SK-N-SH treated with all-trans-retinoic acid at 6 μM for 48 hours (cell line): ENCODE data around the gene HCAR2.
"Not testable (repeated sequence)": the region's sequence is repeated elsewhere in the genome, so short reads cannot be mapped to it uniquely, and the experiment has no call there.

ENCODE experiments used
- CREB5 ChIP-seq: fragments of 250-450 bp; sonication (Bioruptor Pico); IDR thresholded peaks from 2 replicates; pipeline ENCODE4 v1.5.1; 2020; ENCODE audit warnings: low read depth, mild to moderate bottlenecking, moderate library complexity
- ISL1 ChIP-seq: fragments of 250-450 bp; sonication (Bioruptor Pico); IDR thresholded peaks from 2 replicates; pipeline ENCODE4 v2.1.2; 2022; ENCODE audit warnings: mild to moderate bottlenecking, moderate library complexity
- OSR1 ChIP-seq: fragments of 250-450 bp; sonication (Bioruptor Pico); IDR thresholded peaks from 2 replicates; pipeline ENCODE4 v1.8.0; 2022; ENCODE audit warnings: moderate library complexity, mild to moderate bottlenecking, inconsistent platforms
- PPARA ChIP-seq: fragments of 250-450 bp; sonication (Bioruptor Pico); IDR thresholded peaks from 2 replicates; pipeline ENCODE4 v1.5.0; 2020; ENCODE audit warnings: mild to moderate bottlenecking, borderline replicate concordance
- TF ChIP-seq, protein P1 (sequence below): fragments of 250-450 bp; sonication (Bioruptor Pico); IDR thresholded peaks from 2 replicates; pipeline ENCODE4 v1.5.1; 2021; ENCODE audit warnings: mild to moderate bottlenecking, moderate library complexity

DNA sequence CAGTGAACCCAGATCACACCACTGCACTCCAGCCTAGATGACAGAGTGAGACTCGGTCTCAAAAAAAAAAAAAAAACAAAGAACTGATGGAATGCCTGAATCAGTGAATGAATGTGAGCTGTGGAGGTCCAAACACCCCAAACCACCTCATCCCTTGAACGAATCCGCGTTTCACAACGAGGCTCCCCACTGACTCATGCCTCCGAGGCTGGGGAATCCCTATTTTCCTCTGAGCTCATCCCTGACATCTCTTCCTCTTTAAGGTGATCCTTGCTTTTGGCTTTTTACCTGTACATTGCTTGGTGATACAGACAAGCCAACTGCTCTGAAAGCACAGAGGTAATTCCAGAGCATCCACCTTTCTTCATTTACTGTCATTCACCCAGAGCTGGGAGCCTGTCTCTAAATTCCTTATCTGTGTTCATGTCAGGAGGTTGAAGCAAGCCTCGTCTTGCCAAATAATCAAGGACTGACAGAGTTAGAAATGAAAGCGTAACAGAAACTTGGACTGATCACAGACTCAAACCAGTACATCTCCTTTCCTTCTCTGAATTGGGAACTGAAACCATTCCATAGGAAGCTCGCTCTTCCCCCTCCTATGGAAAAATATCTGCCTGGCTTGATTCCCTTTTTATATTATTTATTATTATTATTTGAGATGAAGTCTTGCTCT is 3.0 kb downstream of the HCAR2 start:
- TF ChIP-seq PPARA; ISL1 (CRISPR knock-in tag); CREB5 (CRISPR knock-in tag); OSR1 (CRISPR knock-in tag): not testable (repeated sequence)
- TF ChIP-seq, protein P1, sequence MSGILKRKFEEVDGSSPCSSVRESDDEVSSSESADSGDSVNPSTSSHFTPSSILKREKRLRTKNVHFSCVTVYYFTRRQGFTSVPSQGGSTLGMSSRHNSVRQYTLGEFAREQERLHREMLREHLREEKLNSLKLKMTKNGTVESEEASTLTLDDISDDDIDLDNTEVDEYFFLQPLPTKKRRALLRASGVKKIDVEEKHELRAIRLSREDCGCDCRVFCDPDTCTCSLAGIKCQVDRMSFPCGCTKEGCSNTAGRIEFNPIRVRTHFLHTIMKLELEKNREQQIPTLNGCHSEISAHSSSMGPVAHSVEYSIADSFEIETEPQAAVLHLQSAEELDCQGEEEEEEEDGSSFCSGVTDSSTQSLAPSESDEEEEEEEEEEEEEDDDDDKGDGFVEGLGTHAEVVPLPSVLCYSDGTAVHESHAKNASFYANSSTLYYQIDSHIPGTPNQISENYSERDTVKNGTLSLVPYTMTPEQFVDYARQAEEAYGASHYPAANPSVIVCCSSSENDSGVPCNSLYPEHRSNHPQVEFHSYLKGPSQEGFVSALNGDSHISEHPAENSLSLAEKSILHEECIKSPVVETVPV (CRISPR knock-in tag), result not testable (repeated sequence)
